Type B pancreatic cell (in vitro differentiated cells): ENCODE data around the gene EHBP1. TPM values are rescaled to one million over a fixed set of nuclear protein-coding genes. Genes with fewer than 3 reads are reported as not detected.

Experiments used
- DNase-seq: peaks from one replicate; pipeline ENCODE4 v3.0.0; 2021; ENCODE audit warnings: mixed read lengths; ENCODE audit not compliant: unreplicated experiment; ENCODE audit errors: extremely low spot score
- H3K27ac Mint-ChIP-seq: 2 replicates; pipeline ENCODE4 v1.8.0; 2021; ENCODE audit warnings: mild to moderate bottlenecking, mixed read lengths
- H3K27me3 Mint-ChIP-seq: 2 replicates; pipeline ENCODE4 v1.8.0; 2021; ENCODE audit warnings: mixed read lengths
- H3K36me3 Mint-ChIP-seq: 2 replicates; pipeline ENCODE4 v1.8.0; 2021; ENCODE audit warnings: mixed read lengths
- H3K4me1 Mint-ChIP-seq: one replicate; pipeline ENCODE4 v1.8.0; 2021; ENCODE audit warnings: mixed read lengths; ENCODE audit not compliant: unreplicated experiment
- H3K4me3 Mint-ChIP-seq: 2 replicates; pipeline ENCODE4 v1.8.0; 2021; ENCODE audit warnings: mild to moderate bottlenecking, mixed read lengths
- H3K9me3 Mint-ChIP-seq: 2 replicates; pipeline ENCODE4 v1.8.0; 2021; ENCODE audit warnings: mixed read lengths
- CTCF ChIP-seq: fragments of 200-600 bp; sonication (generic); conservative IDR thresholded peaks from 2 replicates; pipeline ENCODE4 v1.5.0; 2021; ENCODE audit warnings: antibody characterized with exemption, mild to moderate bottlenecking
- total RNA-seq: library from RNA; stranded (reverse); gene quantifications from 2 replicates; pipeline ENCODE4 v1.2.1, GENCODE V29; 2021; ENCODE audit warnings: low replicate concordance

Gene EHBP1
- total RNA-seq, 1 donor from 2014 or later: 59.2 TPM

- no peak overlapping the region for H3K27ac Mint-ChIP-seq
- no peaks in the 10 kb centered on the region for H3K27me3 Mint-ChIP-seq
- no peak for TF ChIP-seq CTCF
- H3K4me1 Mint-ChIP-seq: no peaks in the 10 kb centered on the region
- H3K9me3 Mint-ChIP-seq: no peaks in the 10 kb centered on the region
- H3K36me3 Mint-ChIP-seq: no peaks in the 10 kb centered on the region
- no peak for DNase-seq
- H3K4me3 Mint-ChIP-seq: no peak overlapping the region
Observed at GRCh38 chr2:62939735-62940491, 234.4 kb downstream of the EHBP1 start.

- no peak for DNase-seq
- Mint-ChIP-seq H3K4me1 (no peaks in the 10 kb centered on the region), H3K36me3 (no peaks in the 10 kb centered on the region), H3K4me3 (no peak overlapping the region), H3K9me3 (no peaks in the 10 kb centered on the region), H3K27ac (no peak overlapping the region), H3K27me3 (no peaks in the 10 kb centered on the region)
- no peak for TF ChIP-seq CTCF
Observed at GRCh38 chr2:62940697-62941096, 235.2 kb downstream of the EHBP1 start.

GRCh38 chr2:62941413-62941812, 235.9 kb downstream of the EHBP1 start:
- H3K9me3 Mint-ChIP-seq: no peaks in the 10 kb centered on the region
- H3K4me3 Mint-ChIP-seq: no peak overlapping the region
- no peaks in the 10 kb centered on the region for H3K27me3 Mint-ChIP-seq
- peak; percentile 26 for TF ChIP-seq CTCF
- no peak overlapping the region for H3K27ac Mint-ChIP-seq
- DNase-seq: no peak
- no peaks in the 10 kb centered on the region for H3K36me3 Mint-ChIP-seq
- no peaks in the 10 kb centered on the region for H3K4me1 Mint-ChIP-seq

GRCh38 chr2:62944362-62944761, 238.8 kb downstream of the EHBP1 start:
- no peaks in the 10 kb centered on the region for H3K4me1 Mint-ChIP-seq
- no peaks in the 10 kb centered on the region for H3K27me3 Mint-ChIP-seq
- TF ChIP-seq CTCF: no peak
- no peak overlapping the region for H3K4me3 Mint-ChIP-seq
- no peak overlapping the region for H3K27ac Mint-ChIP-seq
- H3K9me3 Mint-ChIP-seq: no peaks in the 10 kb centered on the region
- peaks cover 6% of the 10 kb centered on the region for H3K36me3 Mint-ChIP-seq
- DNase-seq: no peak

GRCh38 chr2:62947403-62947802, 241.9 kb downstream of the EHBP1 start:
- Mint-ChIP-seq H3K27me3 (no peaks in the 10 kb centered on the region), H3K9me3 (no peaks in the 10 kb centered on the region), H3K4me1 (no peaks in the 10 kb centered on the region), H3K36me3 (peaks cover 11% of the 10 kb centered on the region), H3K27ac (peak overlapping the region; percentile 85), H3K4me3 (no peak overlapping the region)
- no peak for TF ChIP-seq CTCF
- no peak for DNase-seq
